Caco-2 (cell line): ENCODE measurements around the gene PTPRG. TPM values are rescaled to one million over a fixed set of nuclear protein-coding genes. Genes with fewer than 3 reads are reported as not detected.

Source experiments
- BruUV-seq: library from RNA; stranded (reverse); fragments of 400-500 nt; replicated peaks from 2 replicates; lab custom pipeline; 2021; lab: Mats Ljungman, UMichigan
- CTCF ChIA-PET: fragments of 300-600 bp; sonication (Branson Sonifier 250); formaldehyde crosslinking; loops from one replicate; lab custom pipeline; 2022; ENCODE audit warnings: antibody characterized with exemption; lab: Charles Lee
- POLR2A ChIA-PET: fragments of 300-600 bp; sonication (Branson Sonifier 250); formaldehyde crosslinking; loops from one replicate; lab custom pipeline; 2022; ENCODE audit warnings: antibody characterized with exemption; lab: Charles Lee
- DNase-seq, 2 experiments: peaks; one replicate each; pipeline versions ENCODE4 v3.0.0 to v3.0.0-alpha.2; 2020 to 2022
- H3K27me3 ChIP-seq: replicated peaks from 2 replicates; pipeline ENCODE4 v1.6.0; 2011; ENCODE audit warnings: low read length; ENCODE audit not compliant: control insufficient read depth, insufficient read depth
- H3K36me3 ChIP-seq: 2 replicates; pipeline ENCODE4 v1.5.1; 2011; ENCODE audit warnings: low read length; ENCODE audit not compliant: control insufficient read depth, insufficient read depth
- H3K4me1 ChIP-seq: fragments of 250-450 bp; sonication (Bioruptor Pico); 2 replicates; pipeline ENCODE4 v1.5.1; 2020; ENCODE audit warnings: mild to moderate bottlenecking
- H3K4me3 ChIP-seq: 2 replicates; pipeline ENCODE4 v1.5.1; 2011; ENCODE audit warnings: low read depth, mild to moderate bottlenecking, control low read depth, low read length
- H3K9me3 ChIP-seq: fragments of 250-450 bp; sonication (Bioruptor Pico); 2 replicates; pipeline ENCODE4 v1.5.1; 2020; ENCODE audit warnings: mild to moderate bottlenecking, moderate library complexity
- H3K27ac Mint-ChIP-seq: one replicate; pipeline ENCODE4 v1.8.0; 2022; ENCODE audit warnings: mixed read lengths; ENCODE audit not compliant: unreplicated experiment
- H3K27me3 Mint-ChIP-seq: one replicate; pipeline ENCODE4 v1.8.0; 2022; ENCODE audit warnings: mixed read lengths; ENCODE audit not compliant: insufficient read depth, unreplicated experiment
- H3K36me3 Mint-ChIP-seq: one replicate; pipeline ENCODE4 v1.8.0; 2022; ENCODE audit warnings: mild to moderate bottlenecking, mixed read lengths; ENCODE audit not compliant: insufficient read depth, unreplicated experiment
- H3K4me1 Mint-ChIP-seq: one replicate; pipeline ENCODE4 v1.8.0; 2022; ENCODE audit warnings: low read depth, mixed read lengths; ENCODE audit not compliant: unreplicated experiment
- H3K4me3 Mint-ChIP-seq: one replicate; pipeline ENCODE4 v1.8.0; 2022; ENCODE audit warnings: mild to moderate bottlenecking, moderate library complexity, mixed read lengths; ENCODE audit not compliant: unreplicated experiment
- H3K9me3 Mint-ChIP-seq: one replicate; pipeline ENCODE4 v1.8.0; 2022; ENCODE audit warnings: mixed read lengths; ENCODE audit not compliant: unreplicated experiment
- CTCF ChIP-seq, 2 experiments: fragments of 200-600 bp in 1 of 2; IDR thresholded peaks; 1 replicate in 1 of 2; 2 replicates in 1 of 2; pipeline versions ENCODE4 v1.5.1 to v1.8.0; 2011 to 2022; ENCODE audit warnings: antibody characterized with exemption in 1 of 2, control low read depth in 1 of 2, inconsistent platforms in 1 of 2, low read depth in 1 of 2, low read length in 1 of 2, mild to moderate bottlenecking in 1 of 2, moderate library complexity in 1 of 2; ENCODE audit not compliant: insufficient read depth in 1 of 2, severe bottlenecking in 1 of 2, unreplicated experiment in 1 of 2
- intact Hi-C: fragments of 100-400 bp; cut with micrococcal nuclease; formaldehyde crosslinking; loops from one replicate; pipeline ENCODE4 v1.10.0; 2022; ENCODE audit not compliant: unreplicated experiment
- total RNA-seq: library from RNA; stranded (reverse); gene quantifications from 2 replicates; pipeline ENCODE4 v1.2.3, GENCODE V29; 2022

Gene PTPRG
- total RNA-seq, 1 experiment from 2014 or later: 46.4 TPM

- intact Hi-C loops: no loop called here
- TF ChIP-seq CTCF (IDR thresholded peaks at IDR 0.05; ENCODE audit: insufficient read depth in 1 of 2, low read depth in 1 of 2, low read length in 1 of 2, severe bottlenecking in 1 of 2, unreplicated experiment in 1 of 2): no peak
- no peaks in the 10 kb centered on the region for H3K36me3 ChIP-seq
- no TSS peak for BruUV-seq
- Mint-ChIP-seq H3K9me3 (no peaks in the 10 kb centered on the region), H3K27ac (no peak overlapping the region), H3K27me3 (no peaks in the 10 kb centered on the region), H3K4me3 (no peak overlapping the region), H3K36me3 (no peaks in the 10 kb centered on the region), H3K4me1 (peaks cover 17% of the 10 kb centered on the region)
- H3K4me3 ChIP-seq: no peak overlapping the region
- DNase-seq: no peak
- no peaks in the 10 kb centered on the region for H3K9me3 ChIP-seq
- H3K4me1 ChIP-seq: peaks cover 10% of the 10 kb centered on the region; the same call in 1 of the 2 replicates
- CTCF ChIA-PET: interaction anchor here (1.1 kb wide), 1 partner anchor 8 kb away, joined by 3 read pairs; no protein-coding TSS in a partner anchor
- POLR2A ChIA-PET: no interaction called here
- no peaks in the 10 kb centered on the region for H3K27me3 ChIP-seq
Observed at GRCh38 chr3:61522060-61522459, 39.3 kb upstream of the PTPRG start.

- Mint-ChIP-seq H3K27me3 (no peaks in the 10 kb centered on the region), H3K27ac (no peak overlapping the region), H3K4me3 (no peak overlapping the region), H3K4me1 (peaks cover 19% of the 10 kb centered on the region), H3K9me3 (no peaks in the 10 kb centered on the region), H3K36me3 (no peaks in the 10 kb centered on the region)
- no peaks in the 10 kb centered on the region for H3K27me3 ChIP-seq
- no peak for DNase-seq
- no peaks in the 10 kb centered on the region for H3K36me3 ChIP-seq
- H3K9me3 ChIP-seq: no peaks in the 10 kb centered on the region
- POLR2A ChIA-PET: no interaction called here
- intact Hi-C loops: no loop called here
- no peak overlapping the region for H3K4me3 ChIP-seq
- peaks cover 10% of the 10 kb centered on the region; the same call in 1 of the 2 replicates for H3K4me1 ChIP-seq
- CTCF ChIA-PET: interaction anchor here (1.1 kb wide), 1 partner anchor 7 kb away, joined by 3 read pairs; no protein-coding TSS in a partner anchor
- TF ChIP-seq CTCF (IDR thresholded peaks at IDR 0.05; ENCODE audit: insufficient read depth in 1 of 2, low read depth in 1 of 2, low read length in 1 of 2, severe bottlenecking in 1 of 2, unreplicated experiment in 1 of 2): no peak
- BruUV-seq: no TSS peak
Observed at GRCh38 chr3:61522626-61523025, 38.7 kb upstream of the PTPRG start.

GRCh38 chr3:61524933-61525332 lies 36.4 kb upstream of the PTPRG start:
- Histone ChIP-seq H3K36me3 (no peaks in the 10 kb centered on the region), H3K4me1 (peaks cover under 1% of the 10 kb centered on the region; the same call in 1 of the 2 replicates), H3K27me3 (no peaks in the 10 kb centered on the region), H3K9me3 (no peaks in the 10 kb centered on the region), H3K4me3 (no peak overlapping the region)
- Mint-ChIP-seq H3K9me3 (no peaks in the 10 kb centered on the region), H3K27me3 (no peaks in the 10 kb centered on the region), H3K36me3 (no peaks in the 10 kb centered on the region), H3K4me1 (peaks cover 12% of the 10 kb centered on the region), H3K27ac (no peak overlapping the region), H3K4me3 (no peak overlapping the region)
- TF ChIP-seq CTCF (IDR thresholded peaks at IDR 0.05; ENCODE audit: insufficient read depth in 1 of 2, low read depth in 1 of 2, low read length in 1 of 2, severe bottlenecking in 1 of 2, unreplicated experiment in 1 of 2): no peak
- ChIA-PET POLR2A (no interaction called here), CTCF (no interaction called here)
- intact Hi-C loops: no loop called here
- no TSS peak for BruUV-seq
- DNase-seq: no peak
